Lower leg skin (tissue), 4 donors: Measurements from ENCODE around the gene OR2T12. TPM values are rescaled to one million over a fixed set of nuclear protein-coding genes. Genes with fewer than 3 reads are reported as not detected.
"Not testable (repeated sequence)": the region's sequence is repeated elsewhere in the genome, so short reads cannot be mapped to it uniquely, and the experiment has no call there.

Experiments
- DNase-seq, 2 donors: peaks; one replicate each; pipeline ENCODE4 v3.0.0-alpha.2; 2019; ENCODE audit warnings: low spot score in 2 of 2
- H3K4me3 ChIP-seq: fragments of 200-600 bp; sonication (generic); 2 replicates; pipeline ENCODE4 v1.5.1; 2017; ENCODE audit warnings: mild to moderate bottlenecking, low read depth; ENCODE audit not compliant: poor library complexity, severe bottlenecking
- POLR2A ChIP-seq, 2 donors: fragments of 450-650 bp; IDR thresholded peaks; one replicate each; pipeline ENCODE4 v1.6.1; 2016 to 2017; ENCODE audit warnings: antibody characterized with exemption in 2 of 2, mild to moderate bottlenecking in 1 of 2, moderate library complexity in 1 of 2
- WGBS, 2 donors: methylation state at CpG; one replicate each; pipeline ENCODE4 v1.1.5; 2018; 5-methylcytosine and 5-hydroxymethylcytosine counted together
- intact Hi-C: fragments of 100-400 bp; cut with DNase I; formaldehyde crosslinking; loops from one replicate; pipeline ENCODE4 v1.15.0; 2023; ENCODE audit warnings: low total_unique reads
- total RNA-seq, 4 donors: library from RNA; depleted of rRNA; stranded (reverse); fragments of >200 nt; gene quantifications; one replicate each; pipeline ENCODE4 v1.1.0, GENCODE V29; 2016
- TF ChIP-seq, protein P1 (sequence below), 3 donors: fragments of 450-650 bp; IDR thresholded peaks; one replicate each; pipeline ENCODE4 v1.5.1; 2016; ENCODE audit warnings: antibody characterized with exemption in 3 of 3, mild to moderate bottlenecking in 3 of 3, moderate library complexity in 2 of 3

Gene OR2T12
- total RNA-seq, 4 donors from 2014 or later, result not detected

DNA sequence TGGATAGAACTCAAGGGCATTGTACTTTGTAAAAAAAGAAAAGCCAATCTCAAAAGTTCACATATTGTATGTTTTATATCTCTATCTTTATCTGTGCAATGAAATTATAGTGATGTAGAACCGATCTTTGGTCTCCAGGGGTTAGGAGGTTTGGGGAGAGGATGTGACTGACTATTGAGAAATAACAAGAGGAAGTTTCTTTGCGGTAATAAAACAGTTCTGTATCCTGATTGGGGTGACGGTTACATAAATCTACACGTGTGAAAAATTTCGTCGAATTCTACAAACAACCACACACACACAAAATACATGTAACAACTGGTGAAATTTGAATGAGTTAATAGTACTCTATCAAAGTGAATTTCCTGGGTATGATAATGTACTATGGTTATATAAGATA, 14.8 kb downstream of the OR2T12 start:
- TF ChIP-seq, protein P1, sequence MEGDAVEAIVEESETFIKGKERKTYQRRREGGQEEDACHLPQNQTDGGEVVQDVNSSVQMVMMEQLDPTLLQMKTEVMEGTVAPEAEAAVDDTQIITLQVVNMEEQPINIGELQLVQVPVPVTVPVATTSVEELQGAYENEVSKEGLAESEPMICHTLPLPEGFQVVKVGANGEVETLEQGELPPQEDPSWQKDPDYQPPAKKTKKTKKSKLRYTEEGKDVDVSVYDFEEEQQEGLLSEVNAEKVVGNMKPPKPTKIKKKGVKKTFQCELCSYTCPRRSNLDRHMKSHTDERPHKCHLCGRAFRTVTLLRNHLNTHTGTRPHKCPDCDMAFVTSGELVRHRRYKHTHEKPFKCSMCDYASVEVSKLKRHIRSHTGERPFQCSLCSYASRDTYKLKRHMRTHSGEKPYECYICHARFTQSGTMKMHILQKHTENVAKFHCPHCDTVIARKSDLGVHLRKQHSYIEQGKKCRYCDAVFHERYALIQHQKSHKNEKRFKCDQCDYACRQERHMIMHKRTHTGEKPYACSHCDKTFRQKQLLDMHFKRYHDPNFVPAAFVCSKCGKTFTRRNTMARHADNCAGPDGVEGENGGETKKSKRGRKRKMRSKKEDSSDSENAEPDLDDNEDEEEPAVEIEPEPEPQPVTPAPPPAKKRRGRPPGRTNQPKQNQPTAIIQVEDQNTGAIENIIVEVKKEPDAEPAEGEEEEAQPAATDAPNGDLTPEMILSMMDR (IDR thresholded peaks at IDR 0.05), result no peak
- TF ChIP-seq POLR2A (IDR thresholded peaks at IDR 0.05), result no peak
- no peak overlapping the region for H3K4me3 ChIP-seq
- WGBS, 2 donors, result 49 to 56% methylated on average over 6 of the region's 6 CpGs
- DNase-seq, result no peak
- intact Hi-C loops, result no loop called here

DNA sequence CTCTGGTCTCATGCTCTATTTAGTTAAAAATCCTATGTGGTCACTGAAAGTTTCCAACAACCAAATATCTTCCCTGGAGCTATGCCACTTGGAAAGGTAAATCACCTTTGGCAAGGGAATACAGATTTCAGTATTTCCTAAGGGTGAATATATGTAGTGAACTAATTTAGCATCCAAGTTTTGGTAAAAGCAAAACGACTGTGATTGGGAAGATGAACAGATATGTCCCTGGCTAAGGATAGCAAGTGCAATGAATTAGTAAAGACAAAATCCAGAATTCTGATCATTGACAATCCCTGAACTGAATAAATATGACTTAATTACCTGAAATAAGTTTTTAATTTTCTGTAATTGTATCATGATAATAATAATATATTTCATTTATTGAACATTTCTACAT, 25.3 kb downstream of the OR2T12 start, which contains the start of gene OR2T33:
Gene OR2T33 (minus strand): TSS at position 101 of the 400 bp plus-strand sequence. CDS start 4,162 bp downstream, outside the sequence.
- 39% methylated on average over 1 of the region's 1 CpG for whole genome bisulfite sequencing, 2 donors
- intact Hi-C loops, result no loop called here
- H3K4me3 ChIP-seq, result no peak within 1 kb of the TSS
- no peak for DNase-seq
- TF ChIP-seq, protein P1 (IDR thresholded peaks at IDR 0.05), result no peak
- no peak for TF ChIP-seq POLR2A (IDR thresholded peaks at IDR 0.05)

DNA sequence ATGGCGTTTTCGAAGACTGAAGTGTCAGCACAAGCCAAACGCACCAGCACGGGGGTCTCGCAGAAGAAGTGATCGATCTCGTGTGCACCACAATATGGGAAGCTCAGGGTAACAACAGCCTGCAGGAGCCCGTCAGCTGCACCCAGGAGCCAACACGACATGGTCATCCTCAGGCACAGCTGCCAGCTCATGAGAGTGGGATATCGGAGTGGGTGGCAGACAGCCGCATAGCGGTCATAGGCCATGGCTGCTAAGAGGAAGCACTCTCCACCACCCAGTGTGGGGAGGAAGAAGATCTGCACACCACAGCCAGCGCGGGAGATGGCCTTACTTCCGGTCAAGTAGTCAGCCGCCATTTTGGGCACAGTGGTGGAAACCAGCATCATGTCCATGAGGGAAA, 30.0 kb downstream of the OR2T12 start:
- DNase-seq, H3K4me3 ChIP-seq, intact Hi-C loops: not testable (repeated sequence)
- 84 to 91% methylated on average over 5 of the region's 16 CpGs for WGBS, 2 donors

DNA sequence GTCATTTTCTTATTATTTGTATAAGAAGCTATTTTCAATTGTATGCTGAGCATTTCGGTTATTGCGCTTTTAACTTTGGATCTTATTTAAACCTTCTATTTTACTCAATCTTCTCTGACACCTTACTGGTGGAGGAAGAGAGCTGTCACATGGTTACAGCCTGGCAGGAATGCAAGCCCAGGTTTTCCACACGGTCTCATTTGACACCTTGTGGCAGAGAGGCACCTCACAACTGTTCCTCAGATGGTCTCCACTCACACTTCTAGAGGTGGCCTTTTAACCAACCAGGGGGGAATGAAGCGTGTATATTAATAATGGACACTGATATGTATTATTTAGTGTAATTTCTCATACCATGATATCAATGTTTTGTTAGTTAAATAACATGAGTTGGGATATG, 35.0 kb downstream of the OR2T12 start:
- no peak for DNase-seq
- H3K4me3 ChIP-seq, result no peak overlapping the region
- no peak for TF ChIP-seq POLR2A (IDR thresholded peaks at IDR 0.05)
- TF ChIP-seq, protein P1 (IDR thresholded peaks at IDR 0.05), result no peak
- intact Hi-C loops, result no loop called here
- WGBS, 2 donors, result 57 to 76% methylated on average over 4 of the region's 4 CpGs

DNA sequence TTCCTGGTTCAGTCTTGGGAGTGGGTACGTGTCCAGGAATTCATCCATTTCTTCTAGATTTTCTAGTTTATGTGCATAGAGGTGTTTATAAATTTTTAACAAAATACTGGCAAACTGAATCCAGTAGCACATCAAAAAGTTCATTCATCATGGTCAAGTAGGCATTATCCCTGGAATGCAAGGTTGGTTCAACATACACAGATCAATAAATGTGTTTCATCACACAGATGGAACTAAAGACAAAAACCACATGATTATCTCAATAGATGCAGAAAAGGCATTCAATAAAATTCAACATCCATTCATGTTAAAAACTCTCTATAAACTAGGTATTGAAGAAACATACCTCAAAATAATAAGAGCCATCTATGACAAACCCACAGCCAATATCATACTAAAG, 43.9 kb downstream of the OR2T12 start:
- H3K4me3 ChIP-seq, intact Hi-C loops, DNase-seq: not testable (repeated sequence)
- WGBS, 2 donors, result 72 to 75% methylated on average over 1 of the region's 1 CpG

DNA sequence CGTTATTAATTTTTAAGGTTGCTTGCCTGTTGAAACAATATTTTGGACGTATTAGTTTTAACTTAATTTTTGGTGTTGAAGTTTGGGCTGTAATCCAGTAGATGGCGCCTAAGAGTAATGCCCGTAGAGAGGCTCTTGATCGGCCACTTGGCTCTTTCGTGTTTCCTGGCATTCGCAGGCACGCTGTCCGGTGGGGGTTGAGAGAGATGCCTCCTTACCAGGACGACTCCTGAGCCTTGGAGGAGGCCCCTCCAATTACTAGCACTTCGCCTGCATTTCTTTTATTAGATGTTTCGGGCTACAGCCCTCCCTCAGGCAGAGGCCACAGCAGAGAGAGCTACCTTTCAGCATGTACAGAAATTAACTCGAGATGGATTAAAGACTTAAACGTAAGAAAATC, 60.0 kb downstream of the OR2T12 start:
- intact Hi-C loops, result no loop called here
- H3K4me3 ChIP-seq, result no peak overlapping the region
- no peak for TF ChIP-seq POLR2A (IDR thresholded peaks at IDR 0.05)
- TF ChIP-seq, protein P1 (IDR thresholded peaks at IDR 0.05), result no peak
- WGBS, 2 donors, result 12 to 13% methylated on average over 14 of the region's 14 CpGs
- DNase-seq, result no peak

Other genes with a start within 250 kb of the OR2T12 start
- gene OR2L13, start 208.2 kb downstream of the OR2T12 start, total RNA-seq, result not detected
- gene OR2M5, start 158.3 kb downstream of the OR2T12 start, total RNA-seq, result not detected
- gene OR2M2, start 128.6 kb downstream of the OR2T12 start, total RNA-seq, result not detected
- gene OR2M3, start 106.2 kb downstream of the OR2T12 start, total RNA-seq, result not detected
- not detected for gene OR2M4, start 72.0 kb downstream of the OR2T12 start, total RNA-seq
- gene OR2T33, start 25.4 kb downstream of the OR2T12 start, total RNA-seq, result not detected
- gene OR2M7, start 21.1 kb upstream of the OR2T12 start, total RNA-seq, result not detected
- gene OR14C36, start 45.4 kb upstream of the OR2T12 start, total RNA-seq, result not detected
- gene OR2T4, start 58.2 kb upstream of the OR2T12 start, total RNA-seq, result not detected
- not detected for gene OR2T6, start 72.3 kb upstream of the OR2T12 start, total RNA-seq
- gene OR2T1, start 99.6 kb upstream of the OR2T12 start, total RNA-seq, result not detected
- not detected for gene OR2T2, start 142.2 kb upstream of the OR2T12 start, total RNA-seq
- not detected for gene OR2T3, start 169.9 kb upstream of the OR2T12 start, total RNA-seq
- not detected for gene OR2T5, start 185.2 kb upstream of the OR2T12 start, total RNA-seq
- not detected for gene OR2G6, start 204.6 kb upstream of the OR2T12 start, total RNA-seq